Measurements from ENCODE around the gene AGBL4. TPM values are rescaled to one million over a fixed set of nuclear protein-coding genes. Genes with fewer than 3 reads are reported as not detected.

AGBL4 gene
- total RNA-seq, 1 experiment from 2014 or later: not detected

GRCh38 chr1:49351768-49352167 is 672.0 kb downstream of the AGBL4 start:
- Histone ChIP-seq H3K4me3 (replicated peaks in 1 of 2; ENCODE audit: low read depth in 1 of 2, low read length in 2 of 2) (no peak overlapping the region), H3K27me3 (ENCODE audit: insufficient read depth, low read length) (no peaks in the 10 kb centered on the region), H4K20me1 (ENCODE audit: insufficient read depth) (no peaks in the 10 kb centered on the region), H3K4me2 (ENCODE audit: low read length) (no peak overlapping the region), H3K79me2 (ENCODE audit: insufficient read depth, low read length) (no peaks in the 10 kb centered on the region), H3K9me3 (ENCODE audit: control insufficient read depth in 1 of 2, insufficient read depth in 1 of 2, low read depth in 1 of 2, low read length in 2 of 2) (no peaks in the 10 kb centered on the region; a peak in 2 of 4 replicates), H2AFZ (ENCODE audit: low read depth, low read length, poor library complexity, severe bottlenecking) (no peak overlapping the region), H3K27ac (ENCODE audit: low read depth, low read length) (no peak overlapping the region), H3K9ac (ENCODE audit: low read length) (no peak overlapping the region), H3K36me3 (ENCODE audit: control insufficient read depth in 1 of 2, insufficient read depth in 2 of 2, low read length in 2 of 2) (no peaks in the 10 kb centered on the region), H3K9me2 (ENCODE audit: insufficient read depth) (no peaks in the 10 kb centered on the region), H3K4me1 (ENCODE audit: control insufficient read depth in 1 of 2, insufficient read depth in 2 of 2, low read length in 2 of 2) (no peaks in the 10 kb centered on the region)
- ATAC-seq (no peak), DNase-seq (ENCODE audit: low read depth, low spot score) (no peak)
- TF ChIP-seq REST (IDR thresholded peaks at IDR 0.05; ENCODE audit: low read depth) (no peak), SP1 (IDR thresholded peaks at IDR 0.05; ENCODE audit: low read depth) (no peak), EGR1 (IDR thresholded peaks at IDR 0.05; ENCODE audit: low read depth) (no peak), FOSL1 (IDR thresholded peaks at IDR 0.05; ENCODE audit: low read depth) (no peak), ZNF274 (IDR thresholded peaks at IDR 0.05; ENCODE audit: low read depth, low read length) (no peak), MAX (IDR thresholded peaks at IDR 0.05) (no peak), CTCF (IDR thresholded peaks at IDR 0.05 in 2 of 3, conservative IDR thresholded peaks at IDR 0.05 in 1 of 3; ENCODE audit: borderline replicate concordance in 1 of 3, insufficient read depth in 1 of 3, low read depth in 2 of 3, low read length in 2 of 3) (no peak), POLR2AphosphoS5 (IDR thresholded peaks at IDR 0.05; ENCODE audit: low read depth, low read length) (no peak), POLR2A (IDR thresholded peaks at IDR 0.05; ENCODE audit: borderline replicate concordance, extremely low read depth, insufficient read depth, insufficient read length) (no peak), RAD21 (IDR thresholded peaks at IDR 0.05; ENCODE audit: low read depth) (no peak)
- RAD21 ChIA-PET (ENCODE audit: low non-redundant PET in 1 of 2, low total read pairs in 2 of 2, uncharacterized antibody in 2 of 2, unreplicated experiment in 2 of 2): no interaction called here
- CTCF ChIA-PET: no interaction called here
- no TSS peak for BruUV-seq (replicated peaks)
- POLR2A ChIA-PET: no interaction called here
- intact Hi-C loops (cut with micrococcal nuclease): no loop called here

Measured in HCT116 (cell line).